DOHH2 (cell line): ENCODE data around the gene PACRG.

Experiments used
- CTCF ChIP-seq: fragments of 200-600 bp; sonication (generic); IDR thresholded peaks from one replicate; pipeline ENCODE4 v1.5.1; 2014; ENCODE audit warnings: antibody characterized with exemption, mild to moderate bottlenecking, low read depth, low read length; ENCODE audit not compliant: poor library complexity, severe bottlenecking
- EZH2phosphoT487 ChIP-seq: fragments of 200-600 bp; sonication (generic); IDR thresholded peaks from 2 replicates; pipeline ENCODE4 v1.6.1; 2017; ENCODE audit warnings: borderline replicate concordance, mild to moderate bottlenecking, antibody characterized with exemption, low read length, moderate library complexity, mixed read lengths

- TF ChIP-seq CTCF, result no peak
- TF ChIP-seq EZH2phosphoT487, result no peak
Measured at GRCh38 chr6:162690158-162690557, 37.6 kb upstream of the PACRG start.
